Suprapubic skin (tissue), 2 donors: ENCODE measurements around the gene SLC8A1.

Source experiments
- EP300 ChIP-seq: sonication (generic); formaldehyde crosslinking; IDR thresholded peaks from one replicate; pipeline ENCODE4 v1.6.1; 2017; ENCODE audit warnings: antibody characterized with exemption
- POLR2A ChIP-seq, 2 donors: fragments of 450-650 bp; IDR thresholded peaks; one replicate each; pipeline ENCODE4 v1.6.1; 2017; ENCODE audit warnings: antibody characterized with exemption in 2 of 2, mild to moderate bottlenecking in 2 of 2, moderate library complexity in 2 of 2

DNA sequence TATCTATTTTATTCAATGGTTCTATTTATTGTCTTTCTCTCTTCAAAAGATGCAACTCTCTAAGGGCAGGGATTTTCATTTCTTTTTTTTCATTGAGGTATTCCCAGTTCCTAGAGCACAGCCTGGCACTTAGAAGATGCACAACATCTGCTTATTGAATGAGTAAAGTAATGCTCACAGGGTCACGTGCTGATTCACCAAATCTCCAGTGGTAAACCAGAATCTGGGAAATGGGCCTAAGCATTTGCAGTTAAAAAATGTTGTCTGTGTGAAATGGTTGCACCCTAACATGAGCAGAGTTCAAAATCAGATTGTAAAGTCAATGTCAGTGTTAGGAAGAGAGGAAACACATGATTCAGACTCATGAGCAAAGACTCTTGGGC lies 15.8 kb downstream of the SLC8A1 start:
- TF ChIP-seq POLR2A (IDR thresholded peaks at IDR 0.05) (no peak), EP300 (no peak)
